ENCODE measurements around the gene ZG16B.
A peak's percentile ranks its signal among the peaks of the same experiment; 100 is the strongest.

The ZG16B gene

DNA sequence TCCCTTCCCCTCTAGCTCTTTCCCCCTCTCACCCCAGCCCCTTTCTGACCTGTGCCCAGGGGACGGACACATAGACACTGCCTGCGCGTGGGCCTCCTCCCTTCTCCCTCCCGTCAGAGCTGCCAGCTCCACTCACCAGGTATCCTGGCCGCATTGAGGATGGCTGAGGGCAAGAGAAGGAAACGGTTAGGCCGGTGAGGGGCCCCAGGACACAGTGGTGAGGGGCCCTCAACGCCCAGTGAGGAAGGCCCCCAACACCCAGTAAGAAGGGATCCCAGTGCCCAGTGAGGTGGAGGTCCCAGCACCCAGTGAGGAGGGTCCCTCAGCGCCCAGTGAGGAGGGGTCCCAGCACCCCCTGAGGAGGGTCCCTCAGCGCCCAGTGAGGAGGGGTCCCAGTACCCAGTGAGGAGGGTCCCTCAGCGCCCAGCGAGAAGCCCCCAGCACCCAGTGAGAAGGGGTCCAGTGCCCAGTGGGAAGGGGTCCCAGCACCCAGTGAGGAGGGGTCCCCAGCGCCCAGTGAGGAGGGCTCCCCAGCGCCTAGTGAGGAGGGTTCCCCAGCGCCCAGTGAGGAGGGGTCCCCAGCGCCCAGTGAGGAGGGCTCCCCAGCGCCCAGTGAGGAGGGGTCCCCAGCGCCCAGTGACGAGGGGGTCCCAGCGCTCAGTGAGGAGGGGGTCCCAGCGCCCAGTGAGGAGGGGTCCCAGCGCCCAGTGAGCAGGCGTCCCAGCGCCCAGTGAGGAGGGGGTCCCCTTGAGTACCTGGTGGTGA, 26.8 kb downstream of the ZG16B start:
- Histone ChIP-seq H3K4me1 (ENCODE audit: control insufficient read depth, insufficient read depth, low read length, poor library complexity, severe bottlenecking) (peaks cover 13% of the 10 kb centered on the region), H3K27me3 (replicated peaks; ENCODE audit: control insufficient read depth, insufficient read depth, low read length, poor library complexity, severe bottlenecking) (no peaks in the 10 kb centered on the region), H3K9me3 (ENCODE audit: control insufficient read depth, low read length) (no peaks in the 10 kb centered on the region), H3K36me3 (ENCODE audit: control insufficient read depth, insufficient read depth, low read length) (no peaks in the 10 kb centered on the region), H3K4me3 (ENCODE audit: insufficient read depth, low read depth, low read length, poor library complexity, severe bottlenecking) (no peak overlapping the region), H3K27ac (ENCODE audit: insufficient read depth, low read length, poor library complexity, severe bottlenecking) (no peak overlapping the region)
- DNase-seq: no peak

DNA sequence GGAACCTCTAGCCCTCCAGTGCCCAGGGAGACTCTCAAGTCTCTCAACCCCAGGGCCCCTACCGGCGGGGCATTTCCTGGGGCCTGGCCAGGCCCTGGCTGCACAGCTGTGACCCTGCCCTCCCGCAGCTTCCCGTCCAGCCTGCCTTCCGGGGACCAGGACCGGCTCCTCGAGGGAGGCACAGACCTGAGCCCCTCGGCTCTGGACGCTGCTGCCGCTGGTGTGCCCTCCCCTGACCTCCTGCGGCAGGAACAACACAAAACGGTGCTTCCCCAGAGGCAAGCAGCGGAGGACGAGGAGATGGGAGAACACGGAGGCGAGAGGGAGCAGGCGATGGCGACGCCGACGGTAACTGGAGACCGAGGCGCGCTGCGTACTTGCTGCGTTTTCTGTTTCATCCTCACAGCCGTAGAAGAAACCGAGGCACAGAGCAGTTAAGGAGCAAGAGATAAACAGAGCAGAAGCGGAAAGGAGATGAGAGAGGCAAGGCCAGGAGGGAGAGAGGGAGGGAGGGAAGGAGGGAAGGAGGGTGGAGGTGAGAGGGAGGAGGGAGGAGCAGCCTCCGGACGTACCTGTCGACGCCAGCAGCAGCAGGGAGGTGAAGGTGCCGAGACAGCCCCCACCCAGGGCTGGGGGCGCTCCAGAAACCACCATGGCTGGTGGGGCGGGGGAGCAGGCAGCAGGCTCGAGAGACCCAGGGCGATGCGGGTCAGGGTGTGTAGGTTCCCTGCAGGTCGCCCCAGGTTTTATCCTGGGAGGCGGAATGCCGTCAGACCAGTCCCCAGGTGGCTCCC, 27.5 kb downstream of the ZG16B start, which contains the start of gene PRSS22:
PRSS22 (minus strand) TSS at position 720 of the 794 bp plus-strand sequence; CDS start at position 654, 66 bp downstream.
- Histone ChIP-seq H3K4me1 (ENCODE audit: control insufficient read depth, insufficient read depth, low read length, poor library complexity, severe bottlenecking) (peaks cover 13% of the 10 kb centered on the region), H3K27me3 (replicated peaks; ENCODE audit: control insufficient read depth, insufficient read depth, low read length, poor library complexity, severe bottlenecking) (no peaks in the 10 kb centered on the region), H3K36me3 (ENCODE audit: control insufficient read depth, insufficient read depth, low read length) (no peaks in the 10 kb centered on the region), H3K9me3 (ENCODE audit: control insufficient read depth, low read length) (no peaks in the 10 kb centered on the region), H3K27ac (ENCODE audit: insufficient read depth, low read length, poor library complexity, severe bottlenecking) (peak within 1 kb of the TSS; percentile 8), H3K4me3 (ENCODE audit: insufficient read depth, low read depth, low read length, poor library complexity, severe bottlenecking) (peak within 1 kb of the TSS; percentile 50)
- no peak for DNase-seq

DNA sequence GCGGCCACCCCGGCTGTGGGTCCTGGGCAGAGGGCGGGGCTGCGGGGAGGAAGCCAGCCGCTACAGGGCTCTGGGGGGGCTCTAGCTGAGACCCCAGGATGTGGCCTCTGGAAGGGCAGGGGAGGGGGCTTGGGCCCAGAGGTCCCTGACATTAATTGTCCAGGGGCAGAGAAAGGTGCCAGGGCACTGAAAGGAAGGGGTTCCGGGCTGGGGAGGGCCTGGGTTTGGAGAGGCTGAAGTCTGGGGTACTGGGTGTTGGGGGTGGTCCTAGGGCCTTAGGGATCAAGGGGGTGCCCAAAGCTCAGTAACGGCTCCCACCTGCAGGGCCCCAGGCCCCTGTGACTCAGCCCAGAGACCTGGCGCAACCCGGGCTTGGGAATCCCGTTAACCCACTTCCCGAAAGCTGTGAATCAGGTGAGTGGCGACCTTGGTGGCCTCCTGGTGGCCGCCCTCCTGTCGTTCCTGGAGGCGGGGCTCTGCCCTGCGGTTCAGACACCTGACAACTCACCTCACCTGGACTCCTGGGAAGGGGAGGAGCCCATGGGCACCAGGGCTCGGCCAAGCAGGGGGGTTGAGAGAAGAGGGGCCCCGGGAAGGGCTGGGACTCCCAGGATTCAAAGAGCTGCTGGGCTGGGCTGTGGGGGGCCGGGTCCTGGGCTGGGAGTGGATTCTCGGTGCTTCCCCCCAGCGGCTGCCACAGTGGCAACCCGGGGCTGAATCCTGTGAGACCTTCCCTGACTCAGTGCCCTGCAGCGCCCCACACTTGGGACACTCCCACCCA, 28.3 kb downstream of the ZG16B start:
- Histone ChIP-seq H3K27me3 (replicated peaks; ENCODE audit: control insufficient read depth, insufficient read depth, low read length, poor library complexity, severe bottlenecking) (no peaks in the 10 kb centered on the region), H3K9me3 (ENCODE audit: control insufficient read depth, low read length) (no peaks in the 10 kb centered on the region), H3K27ac (ENCODE audit: insufficient read depth, low read length, poor library complexity, severe bottlenecking) (no peak overlapping the region), H3K4me1 (ENCODE audit: control insufficient read depth, insufficient read depth, low read length, poor library complexity, severe bottlenecking) (peaks cover 13% of the 10 kb centered on the region), H3K36me3 (ENCODE audit: control insufficient read depth, insufficient read depth, low read length) (no peaks in the 10 kb centered on the region), H3K4me3 (ENCODE audit: insufficient read depth, low read depth, low read length, poor library complexity, severe bottlenecking) (peak overlapping the region; percentile 50)
- no peak for DNase-seq

DNA sequence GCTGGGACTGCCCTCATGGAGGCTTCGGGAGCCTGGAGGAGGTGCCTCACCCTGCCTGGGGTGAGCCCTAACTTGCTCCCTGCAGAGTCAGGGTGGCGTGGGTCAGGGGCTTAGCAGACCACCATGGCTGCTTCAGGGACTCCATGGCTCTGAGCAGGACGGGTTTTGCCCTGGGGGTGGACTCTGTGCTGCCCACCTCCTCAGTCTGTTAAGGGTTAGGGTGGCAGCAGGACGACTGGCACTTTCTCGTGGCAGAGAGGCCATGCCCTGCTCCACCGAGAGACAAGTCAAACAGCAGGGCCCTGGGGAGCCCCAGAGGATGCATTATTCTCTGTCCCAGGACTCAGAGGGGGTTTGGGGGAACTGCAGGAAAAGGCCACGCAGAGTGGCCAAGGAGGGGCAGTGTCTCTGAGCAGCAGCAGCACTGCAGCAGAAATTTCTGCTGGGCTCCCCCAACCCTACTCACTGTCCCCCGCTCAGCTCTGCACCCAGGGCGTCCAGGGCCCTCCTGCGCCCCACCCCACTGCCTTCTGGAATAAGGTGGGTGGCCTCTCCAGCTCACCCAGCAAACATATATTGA, 29.7 kb downstream of the ZG16B start:
- H3K9me3 ChIP-seq (ENCODE audit: control insufficient read depth, low read length): no peaks in the 10 kb centered on the region
- no peak overlapping the region for H3K27ac ChIP-seq (ENCODE audit: insufficient read depth, low read length, poor library complexity, severe bottlenecking)
- peaks cover 13% of the 10 kb centered on the region for H3K4me1 ChIP-seq (ENCODE audit: control insufficient read depth, insufficient read depth, low read length, poor library complexity, severe bottlenecking)
- DNase-seq: no peak
- no peaks in the 10 kb centered on the region for H3K27me3 ChIP-seq (replicated peaks; ENCODE audit: control insufficient read depth, insufficient read depth, low read length, poor library complexity, severe bottlenecking)
- no peak overlapping the region for H3K4me3 ChIP-seq (ENCODE audit: insufficient read depth, low read depth, low read length, poor library complexity, severe bottlenecking)
- H3K36me3 ChIP-seq (ENCODE audit: control insufficient read depth, insufficient read depth, low read length): no peaks in the 10 kb centered on the region

DNA sequence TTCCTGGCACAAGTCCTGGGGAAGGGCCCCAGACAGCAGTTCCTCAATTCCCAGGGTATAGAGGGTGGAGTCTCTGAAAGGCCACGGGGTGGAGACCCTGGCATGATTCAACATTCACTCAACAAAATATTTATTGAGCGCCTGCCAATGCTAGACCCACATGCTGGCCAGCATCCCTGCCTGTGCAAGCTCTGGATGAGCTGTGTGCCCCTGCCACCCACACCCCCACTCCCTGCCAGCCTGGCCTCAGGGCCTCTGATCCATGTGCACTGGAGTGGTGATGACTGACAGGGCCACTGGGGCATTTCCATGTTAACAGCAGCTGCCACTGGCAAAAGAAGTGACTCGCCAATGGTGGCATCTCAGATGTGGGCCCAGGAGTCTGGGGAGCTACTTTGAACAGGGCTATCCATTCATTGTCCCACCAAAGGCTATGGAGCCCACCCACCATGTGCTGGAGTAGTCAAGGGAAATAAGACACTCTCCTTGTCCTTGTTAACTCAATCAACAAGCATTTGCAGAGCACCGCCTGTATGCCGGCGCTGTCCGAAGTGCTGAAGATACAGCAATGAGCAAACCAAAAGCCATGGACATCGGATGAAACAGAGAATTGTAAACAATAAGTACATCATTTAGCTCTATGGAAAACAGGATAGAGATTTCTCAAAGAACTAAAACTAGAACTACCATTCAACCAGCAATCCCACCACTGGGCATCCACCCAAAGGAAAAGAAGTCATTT, 30.9 kb downstream of the ZG16B start:
- H3K4me3 ChIP-seq (ENCODE audit: insufficient read depth, low read depth, low read length, poor library complexity, severe bottlenecking): no peak overlapping the region
- peaks cover 13% of the 10 kb centered on the region for H3K4me1 ChIP-seq (ENCODE audit: control insufficient read depth, insufficient read depth, low read length, poor library complexity, severe bottlenecking)
- no peaks in the 10 kb centered on the region for H3K36me3 ChIP-seq (ENCODE audit: control insufficient read depth, insufficient read depth, low read length)
- no peak for DNase-seq
- H3K27ac ChIP-seq (ENCODE audit: insufficient read depth, low read length, poor library complexity, severe bottlenecking): no peak overlapping the region
- no peaks in the 10 kb centered on the region for H3K27me3 ChIP-seq (replicated peaks; ENCODE audit: control insufficient read depth, insufficient read depth, low read length, poor library complexity, severe bottlenecking)
- no peaks in the 10 kb centered on the region for H3K9me3 ChIP-seq (ENCODE audit: control insufficient read depth, low read length)

DNA sequence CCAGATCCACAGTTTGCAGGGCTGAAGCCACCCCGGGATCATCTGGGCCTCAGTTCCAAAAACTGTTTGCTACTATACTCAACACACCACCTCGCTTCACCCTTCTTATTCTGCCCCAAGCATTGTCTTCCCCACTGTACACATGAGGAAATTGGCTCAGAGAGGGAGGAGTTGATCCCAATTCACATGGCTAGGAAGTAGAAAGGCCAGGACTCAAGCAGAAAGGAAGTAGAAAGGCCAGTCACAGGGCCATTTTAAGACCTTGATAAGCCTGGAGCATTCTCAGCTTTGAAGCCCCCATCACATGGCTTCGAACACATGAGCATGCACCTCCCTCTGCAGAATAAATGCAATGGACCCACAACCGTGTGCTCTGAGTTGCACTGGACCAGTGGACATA, 35.5 kb downstream of the ZG16B start:
- Histone ChIP-seq H3K4me1 (ENCODE audit: control insufficient read depth, insufficient read depth, low read length, poor library complexity, severe bottlenecking) (peaks cover 13% of the 10 kb centered on the region), H3K9me3 (ENCODE audit: control insufficient read depth, low read length) (no peaks in the 10 kb centered on the region), H3K27ac (ENCODE audit: insufficient read depth, low read length, poor library complexity, severe bottlenecking) (no peak overlapping the region), H3K36me3 (ENCODE audit: control insufficient read depth, insufficient read depth, low read length) (no peaks in the 10 kb centered on the region), H3K4me3 (ENCODE audit: insufficient read depth, low read depth, low read length, poor library complexity, severe bottlenecking) (no peak overlapping the region), H3K27me3 (replicated peaks; ENCODE audit: control insufficient read depth, insufficient read depth, low read length, poor library complexity, severe bottlenecking) (no peaks in the 10 kb centered on the region)
- DNase-seq: no peak

DNA sequence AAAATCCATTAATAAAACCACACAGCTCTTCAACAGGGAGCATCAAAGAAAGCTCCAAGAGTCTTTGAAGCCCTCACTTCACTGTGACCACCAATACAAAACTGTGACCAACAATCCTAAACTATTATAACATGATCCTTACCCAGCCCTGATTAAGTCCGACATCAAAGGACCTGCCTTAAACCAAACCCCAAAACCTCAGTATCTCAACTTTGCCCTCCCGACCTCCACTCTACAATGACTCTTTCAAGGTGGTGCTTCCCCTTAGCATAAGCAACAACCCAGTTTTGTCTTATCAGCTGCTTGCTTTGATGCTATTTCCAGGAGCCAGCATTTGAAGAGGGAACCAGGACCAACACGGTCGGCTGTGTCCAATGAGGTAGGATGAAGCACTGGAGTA, 36.3 kb downstream of the ZG16B start:
- H3K36me3 ChIP-seq (ENCODE audit: control insufficient read depth, insufficient read depth, low read length): no peaks in the 10 kb centered on the region
- no peaks in the 10 kb centered on the region for H3K9me3 ChIP-seq (ENCODE audit: control insufficient read depth, low read length)
- H3K27me3 ChIP-seq (replicated peaks; ENCODE audit: control insufficient read depth, insufficient read depth, low read length, poor library complexity, severe bottlenecking): no peaks in the 10 kb centered on the region
- H3K27ac ChIP-seq (ENCODE audit: insufficient read depth, low read length, poor library complexity, severe bottlenecking): no peak overlapping the region
- peaks cover 13% of the 10 kb centered on the region for H3K4me1 ChIP-seq (ENCODE audit: control insufficient read depth, insufficient read depth, low read length, poor library complexity, severe bottlenecking)
- DNase-seq: no peak
- no peak overlapping the region for H3K4me3 ChIP-seq (ENCODE audit: insufficient read depth, low read depth, low read length, poor library complexity, severe bottlenecking)

DNA sequence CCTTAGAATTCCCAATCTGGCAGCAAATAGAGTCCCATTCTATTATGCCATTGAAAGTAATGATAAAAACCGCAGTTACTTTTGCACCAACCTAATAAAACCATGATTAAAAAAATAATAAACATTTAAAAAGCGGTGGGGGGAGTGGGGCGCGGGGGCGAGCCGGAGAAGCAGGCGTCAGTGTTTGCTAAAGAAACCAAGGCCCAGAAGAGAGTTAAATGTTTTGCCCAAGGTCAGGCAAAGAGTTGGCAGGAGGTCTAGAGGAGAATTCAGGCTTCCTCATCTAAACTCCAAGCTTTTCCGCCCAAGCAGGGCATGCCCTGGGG, 37.5 kb downstream of the ZG16B start:
- no peaks in the 10 kb centered on the region for H3K9me3 ChIP-seq (ENCODE audit: control insufficient read depth, low read length)
- no peak for DNase-seq
- H3K27me3 ChIP-seq (replicated peaks; ENCODE audit: control insufficient read depth, insufficient read depth, low read length, poor library complexity, severe bottlenecking): no peaks in the 10 kb centered on the region
- peaks cover 13% of the 10 kb centered on the region for H3K4me1 ChIP-seq (ENCODE audit: control insufficient read depth, insufficient read depth, low read length, poor library complexity, severe bottlenecking)
- no peaks in the 10 kb centered on the region for H3K36me3 ChIP-seq (ENCODE audit: control insufficient read depth, insufficient read depth, low read length)
- H3K27ac ChIP-seq (ENCODE audit: insufficient read depth, low read length, poor library complexity, severe bottlenecking): peak overlapping the region; percentile 80
- peak overlapping the region; percentile 72 for H3K4me3 ChIP-seq (ENCODE audit: insufficient read depth, low read depth, low read length, poor library complexity, severe bottlenecking)

DNA sequence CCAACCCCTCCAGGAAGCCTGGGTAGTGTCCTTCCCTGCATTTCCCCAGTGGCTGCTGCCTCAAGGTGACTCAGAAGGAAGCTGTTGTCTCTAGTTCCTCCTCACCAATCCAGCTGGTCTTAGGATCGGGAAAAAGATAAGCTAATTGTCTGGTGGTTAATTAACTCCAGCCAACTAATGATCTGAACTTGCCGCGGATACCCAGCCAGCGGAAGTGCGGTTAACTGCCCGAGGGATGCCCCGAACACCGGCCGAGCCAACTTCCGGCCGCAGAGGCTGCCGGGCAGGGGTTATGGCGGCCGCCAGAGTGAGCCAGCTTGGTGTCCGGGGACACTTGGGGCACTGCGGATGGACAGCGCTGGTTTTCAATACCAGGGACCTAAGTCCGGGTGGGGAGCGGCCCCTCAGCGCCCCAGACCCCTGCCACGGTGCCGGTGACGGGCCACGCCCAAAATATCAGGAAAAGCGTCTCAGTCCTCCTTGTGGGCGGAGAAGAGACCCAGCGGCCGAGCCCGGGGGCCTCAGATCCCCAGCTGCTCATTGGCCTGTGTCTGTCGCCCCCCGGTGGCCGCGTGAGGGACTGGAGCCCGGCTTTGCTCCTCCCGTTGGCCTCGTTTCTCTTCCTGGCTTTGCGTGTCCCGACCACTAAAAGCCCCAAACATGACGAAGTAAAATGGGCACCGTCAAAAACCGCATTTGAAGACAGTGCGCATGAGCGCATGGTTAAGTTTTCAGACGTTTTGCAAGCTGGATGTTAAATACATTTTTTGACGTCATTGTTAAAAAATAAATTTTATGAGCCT, 38.1 kb downstream of the ZG16B start:
- Histone ChIP-seq H3K4me1 (ENCODE audit: control insufficient read depth, insufficient read depth, low read length, poor library complexity, severe bottlenecking) (peaks cover 13% of the 10 kb centered on the region), H3K36me3 (ENCODE audit: control insufficient read depth, insufficient read depth, low read length) (no peaks in the 10 kb centered on the region), H3K9me3 (ENCODE audit: control insufficient read depth, low read length) (no peaks in the 10 kb centered on the region), H3K27me3 (replicated peaks; ENCODE audit: control insufficient read depth, insufficient read depth, low read length, poor library complexity, severe bottlenecking) (no peaks in the 10 kb centered on the region), H3K27ac (ENCODE audit: insufficient read depth, low read length, poor library complexity, severe bottlenecking) (peak overlapping the region; percentile 80), H3K4me3 (ENCODE audit: insufficient read depth, low read depth, low read length, poor library complexity, severe bottlenecking) (peak overlapping the region; percentile 72)
- DNase-seq: peak; percentile 93 to 94 (median 94)
